ENCODE results near the gene ZCCHC24.
A peak's percentile ranks its signal among the peaks of the same experiment; 100 is the strongest.

ZCCHC24 gene

DNA sequence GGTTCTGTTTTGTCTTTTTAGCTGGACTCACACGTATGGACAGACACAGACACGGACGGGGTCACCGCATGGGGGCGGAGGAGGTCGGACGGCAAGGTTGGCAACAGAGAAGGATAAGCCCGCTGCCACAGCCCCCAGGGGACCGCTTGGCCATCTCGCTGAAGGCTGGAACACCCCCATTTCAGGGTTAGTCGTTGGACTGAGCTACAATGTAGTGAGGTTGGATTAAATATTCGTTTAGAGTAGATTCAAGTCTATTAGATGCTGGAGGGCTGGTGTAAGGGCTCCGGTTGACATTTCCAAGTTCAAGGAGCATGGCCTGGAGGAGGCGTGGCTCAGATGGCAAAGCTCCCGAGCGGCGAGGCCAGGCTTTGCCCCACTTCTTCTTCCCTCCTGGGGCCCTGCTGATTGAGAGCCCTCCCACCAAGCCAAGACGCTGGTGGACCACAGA, 62.9 kb downstream of the ZCCHC24 start:
- in situ Hi-C loops (cut with MboI; ENCODE audit: low sequenced_read_pairs): loop anchor here (25.0 kb wide), 1 partner anchor 555 kb away; the partner anchor contains the start of gene SFTPD
- peak in 1 of 2 experiments; percentile 5 for DNase-seq (ENCODE audit: low spot score in 2 of 2)

DNA sequence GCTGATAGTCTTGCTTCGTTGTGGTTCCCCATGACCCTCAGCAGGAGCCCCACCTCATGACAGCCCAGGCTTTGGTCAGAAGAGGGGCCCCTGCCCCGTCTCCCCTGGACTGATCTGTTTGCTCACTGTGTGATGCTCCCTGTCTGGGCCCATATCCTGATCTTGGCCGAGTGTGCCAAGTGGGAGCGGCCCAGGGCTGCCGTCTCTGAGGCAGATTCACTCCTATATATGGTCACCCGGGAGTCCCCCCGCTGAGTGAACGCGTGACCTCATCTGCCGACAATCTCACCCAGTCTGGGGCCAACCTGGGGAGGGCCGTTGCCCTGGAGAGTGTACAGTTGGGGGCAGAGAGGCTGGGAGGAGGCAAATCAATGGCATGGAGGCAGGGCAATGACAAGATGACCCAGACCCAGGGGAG, 63.6 kb downstream of the ZCCHC24 start:
- H3K27me3 ChIP-seq (ENCODE audit: low read depth): no peaks in the 10 kb centered on the region
- no peaks in the 10 kb centered on the region for H3K9me3 ChIP-seq
- H3K4me3 ChIP-seq: no peak overlapping the region
- in situ Hi-C loops (cut with MboI; ENCODE audit: low sequenced_read_pairs): loop anchor here (25.0 kb wide), 1 partner anchor 555 kb away; the partner anchor contains the start of gene SFTPD
- peak in 1 of 2 experiments; percentile 4 for DNase-seq (ENCODE audit: low spot score in 2 of 2)
- no peaks in the 10 kb centered on the region for H3K4me1 ChIP-seq
- H3K36me3 ChIP-seq (replicated peaks): no peaks in the 10 kb centered on the region

More for the DNA sequence above, 62.9 kb downstream of the ZCCHC24 start:
- H3K9me3 ChIP-seq: no peaks in the 10 kb centered on the region
- no peaks in the 10 kb centered on the region for H3K36me3 ChIP-seq (replicated peaks)
- H3K27me3 ChIP-seq (ENCODE audit: low read depth): no peaks in the 10 kb centered on the region
- H3K4me1 ChIP-seq: no peaks in the 10 kb centered on the region
- H3K4me3 ChIP-seq: no peak overlapping the region

DNA sequence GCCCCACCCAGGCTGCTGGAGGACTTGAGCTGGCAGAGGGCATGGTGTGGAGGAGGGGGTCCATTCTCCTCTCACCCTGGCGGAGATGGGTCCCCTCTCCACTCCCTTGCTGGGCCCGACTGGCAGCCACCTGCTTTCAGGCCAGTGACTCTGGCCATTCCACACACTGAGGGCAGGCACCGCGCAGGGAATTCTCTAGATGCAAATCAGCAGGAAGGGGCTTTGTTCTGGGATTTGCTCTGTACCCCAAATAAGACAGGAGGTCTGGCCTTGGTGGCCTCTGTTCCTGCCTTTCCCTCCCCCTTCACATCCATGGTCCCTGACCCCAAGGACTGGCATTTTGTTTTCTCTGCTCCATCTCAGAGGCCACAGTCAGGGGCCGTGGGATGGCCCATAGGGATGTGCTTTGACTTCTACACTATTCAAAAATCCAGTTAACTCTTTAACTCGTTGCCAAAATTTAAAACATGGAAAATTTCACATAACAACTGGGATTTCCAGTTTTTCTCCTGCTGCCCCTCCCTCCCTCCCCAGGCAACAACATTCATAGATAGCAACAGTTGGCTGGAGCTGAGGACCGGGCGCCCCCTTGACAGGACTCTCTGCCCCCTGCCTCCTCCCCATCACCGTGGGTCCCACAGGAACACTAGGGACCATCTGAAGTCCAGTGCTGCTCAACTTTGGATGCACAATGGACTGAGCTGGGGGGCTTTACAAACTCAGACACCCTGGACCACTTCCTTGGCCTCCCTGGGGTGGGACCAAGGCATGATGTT, 64.3 kb downstream of the ZCCHC24 start:
- no peaks in the 10 kb centered on the region for H3K27me3 ChIP-seq (ENCODE audit: low read depth)
- H3K4me1 ChIP-seq: no peaks in the 10 kb centered on the region
- no peaks in the 10 kb centered on the region for H3K9me3 ChIP-seq
- DNase-seq (ENCODE audit: low spot score in 2 of 2): no peak
- no peak overlapping the region for H3K4me3 ChIP-seq
- no peaks in the 10 kb centered on the region for H3K36me3 ChIP-seq (replicated peaks)
- in situ Hi-C loops (cut with MboI; ENCODE audit: low sequenced_read_pairs): loop anchor here (25.0 kb wide), 1 partner anchor 556 kb away; the partner anchor contains the start of gene SFTPD

DNA sequence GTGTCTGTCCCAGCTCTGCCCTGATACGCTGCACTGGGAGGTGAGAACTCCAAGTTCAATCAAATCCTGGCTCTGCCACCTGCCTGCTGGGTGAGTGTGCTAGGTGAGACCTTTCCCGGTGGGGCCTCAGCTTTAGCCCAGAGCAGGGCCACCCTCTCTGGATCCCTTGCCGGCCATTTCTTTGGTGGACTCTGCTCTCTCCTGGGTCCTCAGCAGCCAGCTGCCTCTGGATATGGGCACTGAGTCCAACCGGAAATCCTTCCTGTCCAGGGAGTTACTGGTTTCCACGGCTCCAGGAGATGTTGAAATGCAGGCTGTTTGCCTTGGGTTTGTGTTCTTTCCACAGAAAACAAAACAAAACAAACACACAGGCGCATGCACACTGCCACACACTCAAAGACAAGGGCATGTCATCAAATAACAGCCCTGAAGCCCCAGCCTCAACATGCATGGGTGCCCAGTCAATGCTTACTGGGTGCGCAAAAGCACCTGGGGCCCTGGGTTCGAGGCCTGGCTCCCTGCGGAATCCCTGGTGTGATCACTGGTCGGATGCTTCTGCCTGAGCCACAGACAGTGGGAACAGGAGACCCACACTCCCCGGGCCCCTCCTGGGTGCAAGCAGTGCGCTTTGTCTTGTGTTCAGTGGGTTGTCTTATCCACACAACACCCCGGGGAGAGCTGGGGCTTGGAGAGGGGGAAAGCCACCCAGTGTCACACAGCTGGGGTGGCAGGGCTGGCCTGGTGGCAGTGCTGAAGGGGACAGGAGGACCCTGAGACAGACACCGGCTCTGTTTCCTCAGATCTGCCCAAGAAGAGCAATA, 65.1 kb downstream of the ZCCHC24 start:
- H3K9me3 ChIP-seq: no peaks in the 10 kb centered on the region
- no peaks in the 10 kb centered on the region for H3K36me3 ChIP-seq (replicated peaks)
- no peaks in the 10 kb centered on the region for H3K27me3 ChIP-seq (ENCODE audit: low read depth)
- in situ Hi-C loops (cut with MboI; ENCODE audit: low sequenced_read_pairs): loop anchor here (25.0 kb wide), 1 partner anchor 557 kb away; the partner anchor contains the start of gene SFTPD
- H3K4me1 ChIP-seq: no peaks in the 10 kb centered on the region
- no peak for DNase-seq (ENCODE audit: low spot score in 2 of 2)
- no peak overlapping the region for H3K4me3 ChIP-seq

DNA sequence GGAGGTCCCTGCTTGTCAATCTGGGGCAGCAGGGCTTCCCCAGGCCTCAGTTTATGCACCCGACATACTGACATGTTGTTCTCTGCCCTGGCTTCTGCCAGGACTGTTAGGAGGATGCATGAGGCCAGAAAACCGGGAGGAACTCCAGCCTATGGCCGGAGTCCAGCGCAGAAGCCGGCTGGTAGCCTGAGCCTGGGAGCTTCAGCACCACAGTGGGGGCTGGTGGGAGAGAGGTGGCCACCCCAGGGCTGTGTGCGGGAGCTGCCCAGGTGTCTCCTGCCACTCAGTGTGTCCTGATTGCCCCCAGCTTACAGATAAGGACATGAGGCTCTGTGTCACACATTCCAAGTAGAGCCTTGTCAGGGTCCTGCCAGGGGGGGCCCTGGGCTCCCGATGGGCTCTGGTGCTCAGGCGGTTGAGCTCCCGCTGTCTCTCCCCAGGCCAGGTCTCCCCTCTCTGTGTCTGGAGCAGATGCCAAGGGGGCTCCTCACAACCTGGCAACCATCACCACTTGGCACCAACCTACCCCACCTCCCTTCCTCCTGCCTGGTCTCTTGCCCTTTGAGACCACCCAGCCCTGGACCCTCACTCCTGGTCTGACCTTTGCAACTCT, 65.8 kb downstream of the ZCCHC24 start:
- H3K9me3 ChIP-seq: no peaks in the 10 kb centered on the region
- H3K4me1 ChIP-seq: no peaks in the 10 kb centered on the region
- DNase-seq (ENCODE audit: low spot score in 2 of 2): peak in 1 of 2 experiments; percentile 5
- no peaks in the 10 kb centered on the region for H3K36me3 ChIP-seq (replicated peaks)
- H3K27me3 ChIP-seq (ENCODE audit: low read depth): no peaks in the 10 kb centered on the region
- H3K4me3 ChIP-seq: no peak overlapping the region
- in situ Hi-C loops (cut with MboI; ENCODE audit: low sequenced_read_pairs): loop anchor here (5.0 to 25.0 kb wide), 2 partner anchors 108 to 558 kb away; partner anchors contain the start of gene SFTPD

DNA sequence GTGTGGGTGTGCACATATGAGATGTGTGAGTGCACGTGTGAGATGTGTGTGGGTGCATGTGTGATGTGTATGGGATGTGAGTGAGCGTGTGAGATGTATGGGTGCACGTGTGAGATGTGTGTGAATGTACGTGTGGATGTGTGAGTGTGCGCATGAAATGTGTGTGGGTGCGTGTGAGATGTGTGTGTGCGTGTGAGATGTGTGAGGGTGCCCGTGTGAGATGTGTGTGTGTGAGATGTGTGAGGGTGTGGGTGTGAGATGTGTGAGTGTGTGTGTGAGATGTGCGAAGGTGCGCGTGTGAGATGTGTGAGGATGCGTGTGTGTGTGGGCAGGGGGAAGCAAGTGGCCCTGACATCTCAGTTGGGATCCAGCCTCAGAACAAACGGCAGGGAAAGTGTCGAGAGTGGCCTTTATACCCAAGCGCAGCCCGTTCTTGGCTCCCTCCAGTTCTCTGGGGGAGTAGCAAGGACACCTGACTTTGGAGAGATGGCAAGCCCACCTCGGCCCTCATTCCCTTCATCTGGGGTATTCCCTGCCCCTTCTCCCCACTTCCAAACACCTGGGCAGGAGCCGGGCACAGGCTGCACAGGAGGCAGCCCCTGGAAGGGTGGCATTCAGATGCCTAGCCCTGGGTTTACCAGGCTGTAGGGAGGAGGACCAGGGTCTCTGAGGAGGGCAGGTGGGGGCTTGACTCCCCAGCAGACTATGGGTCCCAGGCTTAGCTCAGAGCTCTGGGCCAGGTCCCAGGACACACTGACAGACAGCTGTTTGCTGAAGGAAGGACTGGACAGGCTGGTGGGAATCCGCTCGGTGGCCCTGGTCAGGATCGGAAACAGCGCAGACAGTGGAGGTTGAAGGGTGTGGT, 66.5 kb downstream of the ZCCHC24 start:
- no peaks in the 10 kb centered on the region for H3K4me1 ChIP-seq
- in situ Hi-C loops (cut with MboI; ENCODE audit: low sequenced_read_pairs): loop anchor here (5.0 to 25.0 kb wide), 2 partner anchors 108 to 558 kb away; partner anchors contain the start of gene SFTPD
- no peaks in the 10 kb centered on the region for H3K36me3 ChIP-seq (replicated peaks)
- no peak for DNase-seq (ENCODE audit: low spot score in 2 of 2)
- H3K9me3 ChIP-seq: no peaks in the 10 kb centered on the region
- no peak overlapping the region for H3K4me3 ChIP-seq
- H3K27me3 ChIP-seq (ENCODE audit: low read depth): no peaks in the 10 kb centered on the region

DNA sequence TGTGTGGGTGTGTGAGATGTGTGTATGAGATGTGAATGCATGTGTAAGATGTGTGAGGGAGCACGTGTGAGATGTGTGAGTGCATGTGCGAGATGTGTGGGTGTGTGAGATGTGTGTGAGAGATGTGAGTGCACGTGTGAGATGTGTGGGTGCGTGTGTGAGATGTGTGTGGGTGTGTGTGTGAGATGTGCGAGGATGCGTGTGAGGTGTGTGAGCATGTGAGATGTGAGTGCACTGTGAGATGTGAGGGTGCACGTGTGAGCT, 67.1 kb downstream of the ZCCHC24 start:
- no peaks in the 10 kb centered on the region for H3K9me3 ChIP-seq
- no peaks in the 10 kb centered on the region for H3K36me3 ChIP-seq (replicated peaks)
- in situ Hi-C loops (cut with MboI; ENCODE audit: low sequenced_read_pairs): loop anchor here (5.0 to 25.0 kb wide), 2 partner anchors 109 to 559 kb away; partner anchors contain the start of gene SFTPD
- H3K4me1 ChIP-seq: no peaks in the 10 kb centered on the region
- peak in 1 of 2 experiments; percentile 1 for DNase-seq (ENCODE audit: low spot score in 2 of 2)
- H3K4me3 ChIP-seq: no peak overlapping the region
- H3K27me3 ChIP-seq (ENCODE audit: low read depth): no peaks in the 10 kb centered on the region

DNA sequence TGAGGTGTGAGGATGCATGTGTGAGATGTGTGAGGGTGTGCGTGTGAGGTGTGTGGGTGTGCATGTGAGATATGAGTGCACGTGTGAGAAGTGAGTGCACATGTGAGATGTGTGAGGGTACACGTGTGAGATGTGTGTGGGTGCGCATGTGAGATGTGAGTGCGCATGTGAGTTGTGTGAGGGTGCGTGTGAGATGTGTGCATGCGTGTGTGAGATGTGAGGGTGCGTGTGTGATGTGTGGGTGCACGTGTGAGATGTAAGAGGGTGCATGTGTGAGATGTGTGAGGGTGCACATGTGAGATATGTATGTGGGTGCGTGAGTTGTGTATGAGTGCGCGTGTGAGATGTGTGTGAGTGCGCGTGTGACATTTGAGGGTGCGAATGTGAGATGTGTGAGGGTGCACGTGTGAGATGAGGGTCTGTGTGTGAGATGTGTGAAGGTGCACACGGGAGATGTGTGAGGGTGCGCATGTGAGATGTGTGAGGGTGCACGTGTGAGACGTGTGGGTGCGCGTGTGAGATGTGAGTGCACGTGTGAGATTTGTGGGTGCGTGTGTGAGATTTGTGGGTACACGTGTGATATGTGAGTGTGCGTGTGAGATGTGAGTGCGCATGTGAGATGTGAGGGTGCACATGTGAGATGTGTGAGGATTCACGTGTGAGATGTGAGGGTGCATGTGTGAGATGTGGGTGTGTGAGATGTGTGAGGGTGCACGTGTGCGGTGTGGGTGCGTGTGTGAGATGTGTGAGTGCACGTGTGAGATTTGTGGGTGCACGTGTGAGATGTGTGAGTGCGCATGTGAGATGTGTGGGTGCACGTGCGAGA, 67.7 kb downstream of the ZCCHC24 start:
- DNase-seq (ENCODE audit: low spot score in 2 of 2): peak in 1 of 2 experiments; percentile 2
- Histone ChIP-seq H3K4me1 (no peaks in the 10 kb centered on the region), H3K9me3 (no peaks in the 10 kb centered on the region), H3K27me3 (ENCODE audit: low read depth) (no peaks in the 10 kb centered on the region), H3K4me3 (no peak overlapping the region), H3K36me3 (replicated peaks) (no peaks in the 10 kb centered on the region)
- in situ Hi-C loops (cut with MboI; ENCODE audit: low sequenced_read_pairs): loop anchor here (5.0 to 25.0 kb wide), 2 partner anchors 110 to 560 kb away; partner anchors contain the start of gene SFTPD

DNA sequence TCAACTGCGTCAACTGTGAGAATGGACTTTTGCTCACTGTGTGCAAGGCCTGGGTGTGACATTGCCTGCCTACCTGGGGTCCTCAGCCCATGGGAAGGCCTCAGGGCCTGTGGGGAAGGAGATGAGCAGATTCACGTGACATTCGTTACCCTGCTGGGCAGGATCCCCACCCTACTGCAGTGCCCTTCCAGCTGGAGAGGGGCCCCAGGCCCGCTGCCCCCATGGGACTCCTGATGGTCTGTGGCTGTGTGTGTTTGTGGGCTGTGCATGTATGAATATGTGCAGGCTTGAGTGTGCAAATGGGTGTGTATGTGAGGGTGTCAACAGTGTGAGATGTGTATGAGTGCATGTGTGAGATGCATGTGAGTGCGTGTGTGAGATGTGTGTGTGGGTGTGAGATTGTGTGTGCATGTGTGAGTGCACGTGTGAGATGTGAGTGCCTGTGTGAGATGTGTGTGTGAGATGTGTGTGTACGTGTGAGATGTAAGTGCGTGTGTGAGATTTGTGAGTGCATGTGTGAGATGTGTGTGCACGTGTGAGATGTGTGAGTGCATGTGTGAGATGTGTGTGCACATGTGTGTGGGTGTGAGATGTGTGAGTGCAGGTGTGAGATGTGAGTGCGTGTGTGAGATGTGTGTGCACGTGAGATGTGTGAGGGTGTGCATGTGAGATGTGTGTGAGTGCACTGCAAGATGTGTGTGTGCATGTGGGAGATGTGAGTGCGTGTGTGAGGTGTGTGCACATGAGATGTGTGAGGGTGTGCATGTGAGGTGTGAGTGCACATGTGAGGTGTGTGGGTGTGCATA, 68.5 kb downstream of the ZCCHC24 start:
- no peak overlapping the region for H3K4me3 ChIP-seq
- in situ Hi-C loops (cut with MboI; ENCODE audit: low sequenced_read_pairs): loop anchor here (5.0 to 25.0 kb wide), 2 partner anchors 110 to 560 kb away; partner anchors contain the start of gene SFTPD
- H3K9me3 ChIP-seq: no peaks in the 10 kb centered on the region
- H3K36me3 ChIP-seq (replicated peaks): no peaks in the 10 kb centered on the region
- no peak for DNase-seq (ENCODE audit: low spot score in 2 of 2)
- no peaks in the 10 kb centered on the region for H3K27me3 ChIP-seq (ENCODE audit: low read depth)
- no peaks in the 10 kb centered on the region for H3K4me1 ChIP-seq

DNA sequence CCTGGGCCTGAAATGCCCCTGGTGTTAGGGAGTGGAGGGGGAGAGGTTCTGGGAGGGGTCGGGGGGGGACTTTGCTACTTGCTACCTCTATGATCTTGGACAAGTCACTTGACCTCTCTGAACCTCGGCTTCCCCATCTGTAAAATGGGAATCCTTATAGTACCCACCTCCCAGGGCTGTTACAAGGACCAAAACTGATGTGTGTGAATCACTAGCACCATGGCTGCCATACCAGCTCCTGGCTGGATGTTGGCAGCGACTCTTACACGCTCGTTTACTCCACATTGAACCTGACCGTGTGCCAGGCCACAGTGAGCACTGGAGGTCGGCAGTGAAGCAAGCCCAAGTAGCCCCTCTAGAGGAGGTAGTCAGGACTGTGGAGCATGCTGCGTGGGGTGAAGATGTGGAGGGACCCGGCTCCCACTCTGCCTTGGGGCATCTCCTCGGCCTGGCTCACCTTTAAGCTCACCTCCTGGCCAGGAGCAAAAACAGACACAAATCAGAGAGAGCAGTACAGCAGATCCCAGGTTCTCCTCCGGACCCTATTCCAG, 69.3 kb downstream of the ZCCHC24 start:
- Histone ChIP-seq H3K36me3 (replicated peaks) (no peaks in the 10 kb centered on the region), H3K9me3 (no peaks in the 10 kb centered on the region), H3K27me3 (ENCODE audit: low read depth) (peaks cover 4% of the 10 kb centered on the region; the same call in 1 of the 2 replicates), H3K4me1 (no peaks in the 10 kb centered on the region), H3K4me3 (no peak overlapping the region)
- in situ Hi-C loops (cut with MboI; ENCODE audit: low sequenced_read_pairs): loop anchor here (5.0 to 25.0 kb wide), 2 partner anchors 111 to 561 kb away; partner anchors contain the start of gene SFTPD
- no peak for DNase-seq (ENCODE audit: low spot score in 2 of 2)

Data from HAP-1 (cell line).